ENCODE data around the gene MRPL48.
A peak's percentile ranks its signal among the peaks of the same experiment; 100 is the strongest.

MRPL48 gene

GRCh38 chr11:73889536-73889935 is 101.9 kb downstream of the MRPL48 start:
- TF ChIP-seq, protein P1, sequence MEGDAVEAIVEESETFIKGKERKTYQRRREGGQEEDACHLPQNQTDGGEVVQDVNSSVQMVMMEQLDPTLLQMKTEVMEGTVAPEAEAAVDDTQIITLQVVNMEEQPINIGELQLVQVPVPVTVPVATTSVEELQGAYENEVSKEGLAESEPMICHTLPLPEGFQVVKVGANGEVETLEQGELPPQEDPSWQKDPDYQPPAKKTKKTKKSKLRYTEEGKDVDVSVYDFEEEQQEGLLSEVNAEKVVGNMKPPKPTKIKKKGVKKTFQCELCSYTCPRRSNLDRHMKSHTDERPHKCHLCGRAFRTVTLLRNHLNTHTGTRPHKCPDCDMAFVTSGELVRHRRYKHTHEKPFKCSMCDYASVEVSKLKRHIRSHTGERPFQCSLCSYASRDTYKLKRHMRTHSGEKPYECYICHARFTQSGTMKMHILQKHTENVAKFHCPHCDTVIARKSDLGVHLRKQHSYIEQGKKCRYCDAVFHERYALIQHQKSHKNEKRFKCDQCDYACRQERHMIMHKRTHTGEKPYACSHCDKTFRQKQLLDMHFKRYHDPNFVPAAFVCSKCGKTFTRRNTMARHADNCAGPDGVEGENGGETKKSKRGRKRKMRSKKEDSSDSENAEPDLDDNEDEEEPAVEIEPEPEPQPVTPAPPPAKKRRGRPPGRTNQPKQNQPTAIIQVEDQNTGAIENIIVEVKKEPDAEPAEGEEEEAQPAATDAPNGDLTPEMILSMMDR (IDR thresholded peaks at IDR 0.05; ENCODE audit: low read length, missing control alignments): no peak
- no peak for DNase-seq (ENCODE audit: low read depth)
- H3K4me3 ChIP-seq (replicated peaks; ENCODE audit: low read depth, low read length): no peak overlapping the region

- TF ChIP-seq, protein P1 (IDR thresholded peaks at IDR 0.05; ENCODE audit: low read length, missing control alignments): no peak
- H3K4me3 ChIP-seq (replicated peaks; ENCODE audit: low read depth, low read length): no peak overlapping the region
- DNase-seq (ENCODE audit: low read depth): no peak
Observed at GRCh38 chr11:73893041-73893440, 105.4 kb downstream of the MRPL48 start.

- no peak for DNase-seq (ENCODE audit: low read depth)
Observed at GRCh38 chr11:73894725-73895335, 107.2 kb downstream of the MRPL48 start.

DNA sequence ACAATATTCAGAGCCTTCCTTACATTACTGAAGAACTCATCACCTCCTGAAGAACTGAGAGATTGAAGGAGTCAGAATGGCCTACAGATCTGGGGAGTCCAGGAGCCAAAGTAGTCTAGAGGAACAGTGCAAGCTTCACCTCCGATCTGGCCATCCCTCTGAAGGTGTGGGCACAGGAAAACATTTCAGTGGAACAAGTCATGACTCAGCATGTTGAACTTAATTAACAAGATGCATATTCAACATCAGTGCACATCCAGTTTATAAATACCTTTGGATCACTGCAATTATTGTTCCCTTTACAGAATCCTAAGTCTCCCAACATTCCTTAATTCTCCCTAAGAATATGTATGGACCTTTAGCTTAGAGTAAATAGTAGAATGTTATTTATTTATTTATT is 114.6 kb downstream of the MRPL48 start:
- no peak for DNase-seq (ENCODE audit: low read depth)
- TF ChIP-seq, protein P1 (IDR thresholded peaks at IDR 0.05; ENCODE audit: low read length, missing control alignments): no peak
- H3K4me3 ChIP-seq (replicated peaks; ENCODE audit: low read depth, low read length): no peak overlapping the region

More at GRCh38 chr11:73894725-73895335, 107.2 kb downstream of the MRPL48 start:
- TF ChIP-seq, protein P1 (IDR thresholded peaks at IDR 0.05; ENCODE audit: low read length, missing control alignments): no peak
- H3K4me3 ChIP-seq (replicated peaks; ENCODE audit: low read depth, low read length): no peak overlapping the region

GRCh38 chr11:73907191-73907590 is 119.5 kb downstream of the MRPL48 start:
- DNase-seq (ENCODE audit: low read depth): peak; percentile 23
- no peak overlapping the region for H3K4me3 ChIP-seq (replicated peaks; ENCODE audit: low read depth, low read length)
- TF ChIP-seq, protein P1 (IDR thresholded peaks at IDR 0.05; ENCODE audit: low read length, missing control alignments): peak; percentile 16

DNA sequence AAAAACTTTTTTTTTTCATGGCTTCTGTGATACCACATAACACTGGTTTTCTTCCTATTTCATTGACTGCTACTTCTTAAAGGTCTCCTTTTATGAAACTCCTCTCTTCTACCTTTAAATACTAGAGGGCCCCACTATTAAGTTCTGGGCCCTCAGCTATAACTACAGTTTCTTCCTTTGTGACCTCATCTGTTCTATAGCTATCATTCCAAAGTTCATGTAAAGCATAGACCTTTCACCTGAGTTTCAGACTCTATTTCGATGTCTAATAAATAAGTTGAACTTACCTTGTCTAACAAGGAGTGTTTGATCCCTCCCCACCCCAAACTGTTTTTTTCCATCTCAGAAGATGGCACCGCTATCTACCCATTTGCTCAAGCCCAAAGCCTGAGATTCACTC is 124.4 kb downstream of the MRPL48 start:
- H3K4me3 ChIP-seq (replicated peaks; ENCODE audit: low read depth, low read length): no peak overlapping the region
- DNase-seq (ENCODE audit: low read depth): no peak
- TF ChIP-seq, protein P1 (IDR thresholded peaks at IDR 0.05; ENCODE audit: low read length, missing control alignments): no peak

DNA sequence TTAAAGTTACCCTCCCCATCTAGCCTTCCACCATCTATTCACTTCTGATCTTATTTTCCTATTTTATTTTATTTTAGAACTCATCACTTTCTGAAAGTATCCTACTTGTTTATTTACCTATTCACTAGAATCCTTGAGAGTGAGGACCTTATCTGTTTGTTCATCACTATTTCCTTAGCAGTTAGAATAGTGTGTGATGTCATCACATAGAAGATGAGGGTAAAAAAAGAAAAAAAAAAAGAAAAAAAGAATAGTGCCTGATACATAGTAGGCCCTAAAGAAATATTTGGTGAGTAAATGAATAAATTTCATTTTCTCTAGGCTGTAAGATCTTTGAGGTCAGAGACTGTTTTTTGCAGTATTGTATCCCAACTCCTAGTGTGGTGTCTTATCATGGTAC is 125.8 kb downstream of the MRPL48 start:
- TF ChIP-seq, protein P1 (IDR thresholded peaks at IDR 0.05; ENCODE audit: low read length, missing control alignments): no peak
- DNase-seq (ENCODE audit: low read depth): no peak
- no peak overlapping the region for H3K4me3 ChIP-seq (replicated peaks; ENCODE audit: low read depth, low read length)
